Measurements from ENCODE around the gene SLC4A1. TPM values are rescaled to one million over a fixed set of nuclear protein-coding genes. Genes with fewer than 3 reads are reported as not detected.

Gene SLC4A1
- total RNA-seq, 1 experiment from 2014 or later: not detected

- Histone ChIP-seq H4K20me1 (ENCODE audit: low read length) (no peaks in the 10 kb centered on the region), H3K27ac (ENCODE audit: low read length) (no peak overlapping the region), H3K4me2 (ENCODE audit: low read length) (no peak overlapping the region), H3K9me3 (ENCODE audit: low read length) (no peaks in the 10 kb centered on the region), H3K36me3 (ENCODE audit: low read depth, low read length) (peaks cover 61% of the 10 kb centered on the region), H2AFZ (ENCODE audit: low read length) (no peak overlapping the region), H3K9me2 (replicated peaks; ENCODE audit: low read length) (no peaks in the 10 kb centered on the region), H3K4me3 (ENCODE audit: low read length) (no peak overlapping the region), H3K9ac (ENCODE audit: low read length) (no peak overlapping the region), H3K79me2 (ENCODE audit: low read length) (peaks cover 31% of the 10 kb centered on the region), H3F3A (ENCODE audit: low read length, unreplicated experiment) (no peaks in the 10 kb centered on the region), H3K4me1 (ENCODE audit: insufficient read depth, low read length) (peaks cover 37% of the 10 kb centered on the region), H3K27me3 (ENCODE audit: low read length) (no peaks in the 10 kb centered on the region)
- ChIA-PET POLR2A (ENCODE audit: unreplicated experiment) (interaction anchor here (0.7 kb wide), 1 partner anchor 366 kb away, joined by 3 read pairs; no protein-coding TSS in a partner anchor), CTCF (interaction anchor here (0.6 to 1.1 kb wide), 2 partner anchors 14 to 111 kb away, joined by 4 read pairs; partner anchors contain the start of genes ATXN7L3 and SLC25A39)
- BruUV-seq (replicated peaks): no TSS peak
- intact Hi-C loops (cut with micrococcal nuclease): no loop called here
- TF ChIP-seq CTCF (conservative IDR thresholded peaks at IDR 0.05; ENCODE audit: low read depth, low read length) (no peak), EZH2phosphoT487 (IDR thresholded peaks at IDR 0.05; ENCODE audit: borderline replicate concordance, low read length) (no peak), EZH2 (IDR thresholded peaks at IDR 0.05; ENCODE audit: low read length, unreplicated experiment) (no peak)
- no peak for DNase-seq
- ATAC-seq: no peak
These were observed 54.3 kb downstream of the SLC4A1 start for GRCh38 chr17:44213403-44214229.

GRCh38 chr17:44212507-44213402 lies 55.2 kb downstream of the SLC4A1 start:
- no peak overlapping the region for H3K4me2 ChIP-seq (ENCODE audit: low read length)
- no peaks in the 10 kb centered on the region for H3K9me3 ChIP-seq (ENCODE audit: low read length)
- H3K4me1 ChIP-seq (ENCODE audit: insufficient read depth, low read length): peaks cover 41% of the 10 kb centered on the region
- no TSS peak for BruUV-seq (replicated peaks)
- ChIA-PET POLR2A (ENCODE audit: unreplicated experiment) (no interaction called here), CTCF (no interaction called here)
- H3K79me2 ChIP-seq (ENCODE audit: low read length): peaks cover 25% of the 10 kb centered on the region
- H3K27ac ChIP-seq (ENCODE audit: low read length): no peak overlapping the region
- H3K9me2 ChIP-seq (replicated peaks; ENCODE audit: low read length): no peaks in the 10 kb centered on the region
- ATAC-seq (no peak), DNase-seq (no peak)
- H3F3A ChIP-seq (ENCODE audit: low read length, unreplicated experiment): no peaks in the 10 kb centered on the region
- no peak overlapping the region for H3K9ac ChIP-seq (ENCODE audit: low read length)
- H3K27me3 ChIP-seq (ENCODE audit: low read length): no peaks in the 10 kb centered on the region
- H3K36me3 ChIP-seq (ENCODE audit: low read depth, low read length): peaks cover 63% of the 10 kb centered on the region
- H2AFZ ChIP-seq (ENCODE audit: low read length): no peak overlapping the region
- TF ChIP-seq EZH2phosphoT487 (IDR thresholded peaks at IDR 0.05; ENCODE audit: borderline replicate concordance, low read length): no peak
- no peak for TF ChIP-seq CTCF (conservative IDR thresholded peaks at IDR 0.05; ENCODE audit: low read depth, low read length)
- intact Hi-C loops (cut with micrococcal nuclease): no loop called here
- H3K4me3 ChIP-seq (ENCODE audit: low read length): no peak overlapping the region
- H4K20me1 ChIP-seq (ENCODE audit: low read length): no peaks in the 10 kb centered on the region

Measured in PC-3 (cell line).